H1 (cell line): ENCODE results near the gene MRPL4. TPM values are rescaled to one million over a fixed set of nuclear protein-coding genes. Genes with fewer than 3 reads are reported as not detected.

ENCODE experiments used
- CTCF ChIA-PET: fragments of 300-600 bp; sonication (Branson Sonifier 250); formaldehyde crosslinking; loops from one replicate; lab custom pipeline; 2021; ENCODE audit not compliant: partially characterized antibody; lab: Charles Lee
- POLR2A ChIA-PET: fragments of 300-600 bp; sonication (Branson Sonifier 250); formaldehyde crosslinking; loops from one replicate; lab custom pipeline; 2021; ENCODE audit warnings: inconsistent platforms; ENCODE audit not compliant: partially characterized antibody; lab: Charles Lee
- DNase-seq, 2 experiments: peaks; one replicate each; pipeline versions ENCODE4 v3.0.0 to v3.0.0-alpha.2; 2010 to 2022; ENCODE audit warnings: low spot score in 2 of 2, low read depth in 1 of 2, mixed read lengths in 1 of 2
- FAIRE-seq: peaks from 2 replicates; lab custom pipeline; 2011; peaks lifted over from hg19 to GRCh38; lab: Jason Lieb, UNC
- H2AFZ ChIP-seq: 2 replicates; pipeline ENCODE4 v1.8.1; 2012; ENCODE audit warnings: low read length, inconsistent platforms
- H2AK5ac ChIP-seq: 2 replicates; pipeline ENCODE4 v1.6.1; 2013; ENCODE audit warnings: low read depth, low read length
- H2BK120ac ChIP-seq: replicated peaks from 2 replicates; pipeline ENCODE3; 2013; ENCODE audit warnings: low read depth, low read length, inconsistent platforms
- H2BK12ac ChIP-seq: 2 replicates; pipeline ENCODE4 v1.6.1; 2013; ENCODE audit warnings: low read depth, low read length
- H2BK15ac ChIP-seq: 2 replicates; pipeline ENCODE4 v1.6.1; 2013; ENCODE audit warnings: low read length
- H2BK20ac ChIP-seq: 2 replicates; pipeline ENCODE4 v1.6.1; 2013; ENCODE audit warnings: low read length
- H2BK5ac ChIP-seq: 2 replicates; pipeline ENCODE4 v1.6.1; 2013; ENCODE audit warnings: low read depth, low read length
- H3K14ac ChIP-seq: 2 replicates; pipeline ENCODE4 v1.6.1; 2013; ENCODE audit warnings: inconsistent platforms; ENCODE audit not compliant: insufficient read length
- H3K18ac ChIP-seq: 2 replicates; pipeline ENCODE4 v1.6.1; 2013; ENCODE audit warnings: low read length; ENCODE audit errors: extremely low read depth
- H3K23ac ChIP-seq: 2 replicates; pipeline ENCODE4 v1.6.1; 2013; ENCODE audit warnings: inconsistent platforms; ENCODE audit not compliant: insufficient read length
- H3K23me2 ChIP-seq: 2 replicates; pipeline ENCODE4 v1.6.1; 2013; ENCODE audit warnings: low read depth, low read length
- H3K27ac ChIP-seq: 2 replicates; pipeline ENCODE4 v1.6.1; 2011; ENCODE audit warnings: low read depth, low read length, inconsistent platforms
- H3K27me3 ChIP-seq, 4 experiments: replicated peaks in 1 of 4; 1 replicate in 1 of 4; 2 replicates in 3 of 4; pipeline versions ENCODE4 v1.6.1 to v1.8.1; 2011 to 2013; ENCODE audit warnings: low read length in 3 of 4, mild to moderate bottlenecking in 3 of 4, inconsistent platforms in 2 of 4, mixed read lengths in 2 of 4, moderate library complexity in 1 of 4; ENCODE audit not compliant: control insufficient read depth in 3 of 4, insufficient read depth in 3 of 4; ENCODE audit errors: extremely low read depth in 1 of 4
- H3K36me3 ChIP-seq, 4 experiments: 2 replicates each; pipeline versions ENCODE4 v1.6.1 to v1.8.1; 2011 to 2013; ENCODE audit warnings: mild to moderate bottlenecking in 4 of 4, low read length in 3 of 4, moderate library complexity in 2 of 4, control low read depth in 1 of 4, inconsistent platforms in 1 of 4; ENCODE audit not compliant: insufficient read depth in 4 of 4, control insufficient read depth in 2 of 4
- H3K4ac ChIP-seq: replicated peaks from 2 replicates; pipeline ENCODE3; 2013; ENCODE audit warnings: low read length, low read depth, mixed read lengths, inconsistent platforms; ENCODE audit not compliant: insufficient read length
- H3K4me1 ChIP-seq, 4 experiments: replicated peaks in 1 of 4; 1 replicate in 1 of 4; 2 replicates in 3 of 4; pipeline versions ENCODE4 v1.6.1 to v1.8.1; 2011 to 2013; ENCODE audit warnings: low read length in 3 of 4, inconsistent platforms in 2 of 4, mixed read lengths in 1 of 4; ENCODE audit not compliant: insufficient read depth in 4 of 4, control insufficient read depth in 3 of 4
- H3K4me2 ChIP-seq, 2 experiments: 2 replicates each; pipeline versions ENCODE4 v1.6.1 to v1.8.1; 2011 to 2013; ENCODE audit warnings: low read depth in 2 of 2, low read length in 2 of 2, control low read depth in 1 of 2, inconsistent platforms in 1 of 2, mild to moderate bottlenecking in 1 of 2; ENCODE audit not compliant: insufficient read depth in 1 of 2
- H3K4me3 ChIP-seq, 4 experiments: fragments of 200-600, 300-600 bp in 1 of 4; sonication (generic), shearing (Covaris generic), sonication (Bioruptor Twin) in 1 of 4; 2 replicates each; pipeline versions ENCODE4 v1.5.1 to v1.8.1; 2011 to 2016; ENCODE audit warnings: low read length in 4 of 4, low read depth in 3 of 4, control low read depth in 2 of 4, inconsistent platforms in 2 of 4, mild to moderate bottlenecking in 2 of 4, mixed read lengths in 1 of 4, moderate library complexity in 1 of 4; ENCODE audit not compliant: insufficient read depth in 2 of 4; ENCODE audit errors: extremely low read depth in 1 of 4
- H3K56ac ChIP-seq: replicated peaks from 2 replicates; pipeline ENCODE3; 2013; ENCODE audit warnings: low read depth, mild to moderate bottlenecking, mixed read lengths, low read length, inconsistent platforms; ENCODE audit not compliant: insufficient read length
- H3K79me1 ChIP-seq: 2 replicates; pipeline ENCODE4 v1.6.1; 2013; ENCODE audit warnings: low read depth, low read length, control low read depth
- H3K79me2 ChIP-seq, 2 experiments: 2 replicates each; pipeline versions ENCODE4 v1.6.1 to v1.8.1; 2012 to 2013; ENCODE audit warnings: low read length in 2 of 2, mild to moderate bottlenecking in 2 of 2, inconsistent platforms in 1 of 2; ENCODE audit not compliant: insufficient read depth in 2 of 2, control insufficient read depth in 1 of 2
- H3K9ac ChIP-seq, 4 experiments: replicated peaks in 1 of 4; 1 replicate in 1 of 4; 2 replicates in 3 of 4; pipeline versions ENCODE4 v1.6.1 to v1.8.1; 2011 to 2013; ENCODE audit warnings: low read depth in 3 of 4, low read length in 3 of 4, control low read depth in 2 of 4, mild to moderate bottlenecking in 2 of 4, moderate library complexity in 2 of 4, inconsistent platforms in 1 of 4; ENCODE audit errors: extremely low read depth in 1 of 4
- H3K9me3 ChIP-seq, 2 experiments: 2 replicates each; pipeline versions ENCODE4 v1.6.1 to v1.8.1; 2012 to 2013; ENCODE audit warnings: mild to moderate bottlenecking in 2 of 2, moderate library complexity in 2 of 2, control low read depth in 1 of 2, inconsistent platforms in 1 of 2, low read depth in 1 of 2, low read length in 1 of 2, mixed read lengths in 1 of 2; ENCODE audit not compliant: insufficient read depth in 2 of 2
- H4K20me1 ChIP-seq, 2 experiments: replicated peaks in 1 of 2; 2 replicates each; pipeline versions ENCODE3 to v1.8.1; 2011 to 2013; ENCODE audit warnings: inconsistent platforms in 2 of 2, low read length in 2 of 2, mild to moderate bottlenecking in 1 of 2; ENCODE audit not compliant: insufficient read depth in 2 of 2, control insufficient read depth in 1 of 2
- H4K5ac ChIP-seq: 2 replicates; pipeline ENCODE4 v1.6.1; 2013; ENCODE audit warnings: low read length, low read depth, mixed read lengths, inconsistent platforms; ENCODE audit not compliant: insufficient read length
- H4K8ac ChIP-seq: 2 replicates; pipeline ENCODE4 v1.8.0; 2013; ENCODE audit warnings: mild to moderate bottlenecking, moderate library complexity, low read length, inconsistent platforms; ENCODE audit not compliant: insufficient read depth; ENCODE audit errors: extremely low read depth
- H4K91ac ChIP-seq: replicated peaks from 2 replicates; pipeline ENCODE3; 2013; ENCODE audit warnings: low read length, mixed read lengths, inconsistent platforms; ENCODE audit not compliant: insufficient read length
- EZH2 ChIP-seq: fragments of 200-600 bp; sonication (generic); IDR thresholded peaks from 2 replicates; pipeline ENCODE4 v1.7.1; 2012; ENCODE audit warnings: low read depth, mild to moderate bottlenecking, moderate library complexity, low read length, inconsistent platforms; ENCODE audit not compliant: severe bottlenecking
- HDAC2 ChIP-seq, 2 experiments: fragments of 300-600 bp in 1 of 2; sonication (generic) in 1 of 2; IDR thresholded peaks; 2 replicates each; pipeline ENCODE4 v1.6.1; 2011 to 2012; ENCODE audit warnings: low read depth in 2 of 2, low read length in 2 of 2, mild to moderate bottlenecking in 2 of 2, moderate library complexity in 2 of 2, borderline replicate concordance in 1 of 2, inconsistent platforms in 1 of 2
- KDM1A ChIP-seq: fragments of 200-600, 300-600 bp; sonication (generic); IDR thresholded peaks from 2 replicates; pipeline ENCODE4 v1.7.1; 2016; ENCODE audit warnings: mild to moderate bottlenecking, low read length, borderline replicate concordance
- SP1 ChIP-seq: IDR thresholded peaks from 2 replicates; pipeline ENCODE4 v1.6.1; 2011; ENCODE audit warnings: low read depth, low read length
- SUZ12 ChIP-seq: fragments of 200-600 bp; sonication (generic); IDR thresholded peaks from 2 replicates; pipeline ENCODE4 v1.6.1; 2012; ENCODE audit warnings: mild to moderate bottlenecking, inconsistent platforms, low read length, moderate library complexity, mixed read lengths
- WGBS, 2 experiments: shearing (Covaris generic) in 1 of 2; methylation state at CpG; one replicate each; pipeline versions ENCODE4 v1.1.6 to v1.1.7; 2013 to 2015; ENCODE audit warnings: low lambda C conversion rate in 2 of 2, mixed read lengths in 2 of 2, inconsistent platforms in 1 of 2, low coverage in 1 of 2, missing lambda C conversion rate in 1 of 2; ENCODE audit not compliant: insufficient replicate concordance in 2 of 2, insufficient coverage in 1 of 2, insufficient read length in 1 of 2; ENCODE audit errors: extremely low coverage in 1 of 2, missing lambda C conversion rate in 1 of 2; 5-methylcytosine and 5-hydroxymethylcytosine counted together
- polyA plus RNA-seq, 7 experiments: library from polyadenylated mRNA; depleted of rRNA in 3 of 7; stranded (reverse) in 5 of 7; unstranded in 2 of 7; fragments of >200 nt in 5 of 7; fragments of 200-250 nt in 2 of 7; gene quantifications; 1 replicate in 5 of 7; 2 replicates in 1 of 7; 4 replicates in 1 of 7; pipeline versions ENCODE4 v1.2.1 to v1.2.3, GENCODE V29; 2011 to 2013; ENCODE audit warnings: missing spikeins in 2 of 7, mixed read lengths in 2 of 7
- total RNA-seq: library from RNA; stranded (reverse); fragmentation: NEBNext Ultra II Directional; extraction: Animal tissue kit (Norgen Biotek cat#: 25700); gene quantifications from 2 replicates; pipeline ENCODE4 v1.2.1, GENCODE V29; 2021
- TF ChIP-seq, protein P1 (sequence below): IDR thresholded peaks from 2 replicates; pipeline ENCODE4 v1.6.1; 2012; ENCODE audit warnings: inconsistent platforms
- TF ChIP-seq, protein P2 (sequence below): IDR thresholded peaks from 2 replicates; pipeline ENCODE4 v1.6.1; 2012; ENCODE audit warnings: inconsistent platforms

The MRPL4 gene
- total and polyA plus RNA-seq, 2 of the 8 experiments (the other 6 are each of a cell fraction or from before 2014, with no cell fraction given): 82.3 to 187 TPM

DNA sequence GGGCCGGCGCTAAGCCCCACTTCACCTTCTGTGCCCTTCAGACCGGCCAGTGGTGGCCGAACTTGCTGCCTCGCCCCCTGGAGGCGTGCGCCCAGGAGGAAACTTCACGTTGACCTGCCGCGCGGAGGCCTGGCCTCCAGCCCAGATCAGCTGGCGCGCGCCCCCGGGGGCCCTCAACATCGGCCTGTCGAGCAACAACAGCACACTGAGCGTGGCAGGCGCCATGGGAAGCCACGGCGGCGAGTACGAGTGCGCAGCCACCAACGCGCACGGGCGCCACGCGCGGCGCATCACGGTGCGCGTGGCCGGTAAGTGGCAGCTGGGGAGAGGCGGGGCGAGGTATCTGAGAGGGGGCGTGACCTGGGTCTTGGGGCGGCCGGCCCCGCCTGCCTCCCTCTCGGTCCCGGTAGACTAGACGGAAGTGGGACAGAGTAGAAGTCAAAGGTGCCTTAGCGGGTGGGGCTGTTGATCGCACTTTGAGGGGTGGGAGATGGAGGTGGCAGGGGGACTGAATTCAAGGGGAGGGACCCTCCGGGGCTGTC lies 43.4 kb downstream of the MRPL4 start:
- Histone ChIP-seq H3K27ac (no peak overlapping the region), H3K9ac (no peak overlapping the region), H3K79me2 (no peaks in the 10 kb centered on the region), H2BK20ac (no peak overlapping the region), H3K14ac (no peak overlapping the region), H3K56ac (no peak overlapping the region), H4K91ac (no peak overlapping the region), H3K4me2 (peak overlapping the region; percentile 84 to 88), H3K4ac (no peak overlapping the region), H2BK5ac (no peak overlapping the region), H3K18ac (no peak overlapping the region; the same call in 1 of the 2 replicates), H4K20me1 (peaks cover 0 to 23% of the 10 kb centered on the region in 2 experiments), H3K9me3 (no peaks in the 10 kb centered on the region), H2BK15ac (no peak overlapping the region), H2BK12ac (0 out of 2 replicates have a peak overlapping the region, but pooled peaks have one; percentile 9), H3K4me3 (peak overlapping the region; percentile 19 to 59 (median 40); a peak in 7 of 8 replicates), H3K79me1 (no peaks in the 10 kb centered on the region), H3K23ac (no peak overlapping the region), H2AFZ (0 out of 2 replicates have a peak overlapping the region, but pooled peaks have one; percentile 30), H4K8ac (no peak overlapping the region), H3K27me3 (peaks cover 42 to 68% (median 64%) of the 10 kb centered on the region in 4 experiments), H3K4me1 (peaks cover 0 to 34% (median 16%) of the 10 kb centered on the region in 4 experiments; a peak in 6 of 7 replicates), H2BK120ac (no peak overlapping the region), H2AK5ac (no peak overlapping the region), H3K36me3 (no peaks in the 10 kb centered on the region), H3K23me2 (peaks cover 23% of the 10 kb centered on the region; the same call in 1 of the 2 replicates), H4K5ac (no peak overlapping the region)
- POLR2A ChIA-PET: interaction anchor here (1.0 to 1.9 kb wide), 6 partner anchors 9 to 35 kb away, joined by 3 to 8 read pairs (median 5); partner anchors contain the start of genes FDX2, ICAM1 and ICAM4
- DNase-seq (peak in 1 of 2 experiments; percentile 74), FAIRE-seq (no peak)
- CTCF ChIA-PET: interaction anchor here (0.7 to 2.2 kb wide), 10 partner anchors 11 to 121 kb away, joined by 3 to 15 read pairs (median 5); partner anchors contain the start of gene ICAM1
- 12% methylated on average over 48 of the region's 48 CpGs; no CpG with 5 or more reads in 1 of the 2 experiments for WGBS, 2 experiments
- TF ChIP-seq EZH2 (peak; percentile 65), HDAC2 (IDR thresholded peaks at IDR 0.05; ENCODE audit: borderline replicate concordance in 1 of 2, low read depth in 2 of 2, low read length in 2 of 2) (peak in 1 of 2 experiments; percentile 96; a peak in 2 of 4 replicates), SP1 (no peak), KDM1A (no peak), SUZ12 (peak; percentile 60; the same call in 1 of the 2 replicates)
- TF ChIP-seq, protein P1, sequence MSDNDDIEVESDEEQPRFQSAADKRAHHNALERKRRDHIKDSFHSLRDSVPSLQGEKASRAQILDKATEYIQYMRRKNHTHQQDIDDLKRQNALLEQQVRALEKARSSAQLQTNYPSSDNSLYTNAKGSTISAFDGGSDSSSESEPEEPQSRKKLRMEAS: peak; percentile 65
- TF ChIP-seq, protein P2, sequence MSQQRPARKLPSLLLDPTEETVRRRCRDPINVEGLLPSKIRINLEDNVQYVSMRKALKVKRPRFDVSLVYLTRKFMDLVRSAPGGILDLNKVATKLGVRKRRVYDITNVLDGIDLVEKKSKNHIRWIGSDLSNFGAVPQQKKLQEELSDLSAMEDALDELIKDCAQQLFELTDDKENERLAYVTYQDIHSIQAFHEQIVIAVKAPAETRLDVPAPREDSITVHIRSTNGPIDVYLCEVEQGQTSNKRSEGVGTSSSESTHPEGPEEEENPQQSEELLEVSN: 0 out of 2 replicates have a peak, but pooled peaks have one; percentile 32
